Endothelial cell of umbilical vein (primary cell): ENCODE measurements around the gene TKTL1.

Experiments
- CTCF ChIP-seq, 2 donors: IDR thresholded peaks; 1 replicate in 1 of 2; 2 replicates in 1 of 2; pipeline ENCODE4 v1.5.1; 2011; ENCODE audit warnings: low read length in 2 of 2, mild to moderate bottlenecking in 2 of 2, moderate library complexity in 2 of 2, control low read depth in 1 of 2, inconsistent platforms in 1 of 2, low read depth in 1 of 2; ENCODE audit not compliant: insufficient read depth in 1 of 2; ENCODE audit errors: extremely low read depth in 1 of 2
- POLR2A ChIP-seq: IDR thresholded peaks from 2 replicates; pipeline ENCODE4 v1.6.1; 2012; ENCODE audit warnings: low read depth, mild to moderate bottlenecking, control low read depth, low read length

GRCh38 chrX:154295664-154296310, at the start of gene TKTL1:
- no peak for TF ChIP-seq CTCF (IDR thresholded peaks at IDR 0.05; ENCODE audit: extremely low read depth in 1 of 2, insufficient read depth in 1 of 2, low read depth in 1 of 2, low read length in 2 of 2)
- TF ChIP-seq POLR2A: no peak
